Panc1 (cell line): ENCODE data around the gene BAD. TPM values are rescaled to one million over a fixed set of nuclear protein-coding genes. Genes with fewer than 3 reads are reported as not detected.

Source experiments
- ATAC-seq: fragments of 200-7000 bp; cut with Tn5 transposase; 2 replicates; pipeline ENCODE4 v1.9.1; 2020; ENCODE audit warnings: mild to moderate bottlenecking, moderate library complexity
- BruUV-seq: library from RNA; stranded (reverse); fragments of 400-500 nt; replicated peaks from 2 replicates; lab custom pipeline; 2021; lab: Mats Ljungman, UMichigan
- CTCF ChIA-PET: fragments of 300-600 bp; sonication (Branson Sonifier 250); formaldehyde crosslinking; loops from one replicate; lab custom pipeline; 2022; ENCODE audit warnings: antibody characterized with exemption; lab: Charles Lee
- POLR2A ChIA-PET: fragments of 300-600 bp; sonication (Branson Sonifier 250); formaldehyde crosslinking; loops from one replicate; lab custom pipeline; 2022; ENCODE audit warnings: antibody characterized with exemption; lab: Charles Lee
- DNase-seq: peaks from one replicate; pipeline ENCODE4 v3.0.0-alpha.2; 2010; ENCODE audit warnings: low read depth, low spot score
- H3K27ac ChIP-seq: 2 replicates; pipeline ENCODE4 v1.5.1; 2011; ENCODE audit warnings: mild to moderate bottlenecking, low read length, inconsistent platforms
- H3K27me3 ChIP-seq: fragments of 200-500 bp; sonication (Bioruptor generic); 2 replicates; pipeline ENCODE4 v1.6.0; 2014; ENCODE audit warnings: low read length, inconsistent platforms; ENCODE audit not compliant: control insufficient read depth, insufficient read depth
- H3K36me3 ChIP-seq: fragments of 200-500 bp; sonication (Bioruptor generic); 2 replicates; pipeline ENCODE4 v1.5.1; 2014; ENCODE audit warnings: inconsistent platforms, mild to moderate bottlenecking, low read length, moderate library complexity; ENCODE audit not compliant: control insufficient read depth, insufficient read depth
- H3K4me1 ChIP-seq: 2 replicates; pipeline ENCODE4 v1.5.1; 2011; ENCODE audit warnings: inconsistent platforms, mild to moderate bottlenecking, low read length, moderate library complexity; ENCODE audit not compliant: control insufficient read depth, insufficient read depth
- H3K4me3 ChIP-seq, 2 experiments: 2 replicates each; pipeline ENCODE4 v1.5.1; 2011 to 2012; ENCODE audit warnings: low read depth in 2 of 2, low read length in 2 of 2, mild to moderate bottlenecking in 2 of 2, inconsistent platforms in 1 of 2, moderate library complexity in 1 of 2
- H3K9me3 ChIP-seq: fragments of 200-500 bp; sonication (Bioruptor generic); 2 replicates; pipeline ENCODE4 v1.5.1; 2014; ENCODE audit warnings: low read depth, mild to moderate bottlenecking, inconsistent platforms, low read length, moderate library complexity; ENCODE audit not compliant: control insufficient read depth, insufficient read depth
- POLR2AphosphoS5 ChIP-seq: IDR thresholded peaks from 2 replicates; pipeline ENCODE4 v1.6.1; 2012; ENCODE audit warnings: mild to moderate bottlenecking, low read depth, low read length, moderate library complexity
- SIN3A ChIP-seq: IDR thresholded peaks from 2 replicates; pipeline ENCODE4 v1.6.1; 2012; ENCODE audit warnings: low read depth, mild to moderate bottlenecking, low read length, moderate library complexity, borderline replicate concordance; ENCODE audit not compliant: insufficient read depth
- TCF7L2 ChIP-seq: IDR thresholded peaks from 2 replicates; pipeline ENCODE4 v1.6.1; 2011; ENCODE audit warnings: mild to moderate bottlenecking, low read depth, low read length, inconsistent platforms
- in situ Hi-C: cut with HindIII; loops from 2 replicates; pipeline ENCODE4 v1.10.0; 2016; ENCODE audit warnings: low sequenced_read_pairs, low pct_unique_long_range_greater_than_20kb
- intact Hi-C: fragments of 100-400 bp; cut with micrococcal nuclease; formaldehyde crosslinking; loops from one replicate; pipeline ENCODE4 v1.10.0; 2022; ENCODE audit not compliant: unreplicated experiment
- total RNA-seq: library from RNA; stranded (reverse); gene quantifications from one replicate; pipeline ENCODE4 v1.2.1, GENCODE V29; 2021; ENCODE audit not compliant: unreplicated experiment
- TF ChIP-seq, protein P1 (sequence below), 2 experiments: IDR thresholded peaks; 2 replicates each; pipeline ENCODE4 v1.6.1; 2011 to 2012; ENCODE audit warnings: low read depth in 2 of 2, control low read depth in 1 of 2, low read length in 1 of 2, mild to moderate bottlenecking in 1 of 2, moderate library complexity in 1 of 2; ENCODE audit not compliant: insufficient read depth in 1 of 2
- TF ChIP-seq, protein P2 (sequence below): fragments of 450-650 bp; IDR thresholded peaks from 2 replicates; pipeline ENCODE4 v1.5.1; 2017; ENCODE audit warnings: mild to moderate bottlenecking

Gene BAD
- total RNA-seq, 1 experiment from 2014 or later, result 77.7 TPM

DNA sequence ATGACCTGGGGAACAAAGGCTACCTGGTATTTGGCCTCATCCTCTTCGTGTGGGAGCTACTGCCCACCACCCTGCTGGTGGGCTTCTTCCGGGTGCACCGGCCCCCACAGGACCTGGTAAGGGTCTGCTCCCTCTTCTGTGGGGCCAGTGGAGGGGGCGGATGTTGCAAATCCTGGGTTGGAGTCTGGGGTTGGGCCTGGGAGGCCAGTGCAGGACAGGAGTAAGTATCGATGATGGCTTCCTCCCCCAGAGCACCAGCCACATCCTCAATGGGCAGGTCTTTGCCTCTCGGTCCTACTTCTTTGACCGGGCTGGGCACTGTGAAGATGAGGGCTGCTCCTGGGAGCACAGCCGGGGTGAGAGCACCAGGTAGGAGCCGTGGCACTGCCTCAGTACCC, 3.9 kb upstream of the BAD start:
- TF ChIP-seq TCF7L2, result no peak
- TF ChIP-seq, protein P1, sequence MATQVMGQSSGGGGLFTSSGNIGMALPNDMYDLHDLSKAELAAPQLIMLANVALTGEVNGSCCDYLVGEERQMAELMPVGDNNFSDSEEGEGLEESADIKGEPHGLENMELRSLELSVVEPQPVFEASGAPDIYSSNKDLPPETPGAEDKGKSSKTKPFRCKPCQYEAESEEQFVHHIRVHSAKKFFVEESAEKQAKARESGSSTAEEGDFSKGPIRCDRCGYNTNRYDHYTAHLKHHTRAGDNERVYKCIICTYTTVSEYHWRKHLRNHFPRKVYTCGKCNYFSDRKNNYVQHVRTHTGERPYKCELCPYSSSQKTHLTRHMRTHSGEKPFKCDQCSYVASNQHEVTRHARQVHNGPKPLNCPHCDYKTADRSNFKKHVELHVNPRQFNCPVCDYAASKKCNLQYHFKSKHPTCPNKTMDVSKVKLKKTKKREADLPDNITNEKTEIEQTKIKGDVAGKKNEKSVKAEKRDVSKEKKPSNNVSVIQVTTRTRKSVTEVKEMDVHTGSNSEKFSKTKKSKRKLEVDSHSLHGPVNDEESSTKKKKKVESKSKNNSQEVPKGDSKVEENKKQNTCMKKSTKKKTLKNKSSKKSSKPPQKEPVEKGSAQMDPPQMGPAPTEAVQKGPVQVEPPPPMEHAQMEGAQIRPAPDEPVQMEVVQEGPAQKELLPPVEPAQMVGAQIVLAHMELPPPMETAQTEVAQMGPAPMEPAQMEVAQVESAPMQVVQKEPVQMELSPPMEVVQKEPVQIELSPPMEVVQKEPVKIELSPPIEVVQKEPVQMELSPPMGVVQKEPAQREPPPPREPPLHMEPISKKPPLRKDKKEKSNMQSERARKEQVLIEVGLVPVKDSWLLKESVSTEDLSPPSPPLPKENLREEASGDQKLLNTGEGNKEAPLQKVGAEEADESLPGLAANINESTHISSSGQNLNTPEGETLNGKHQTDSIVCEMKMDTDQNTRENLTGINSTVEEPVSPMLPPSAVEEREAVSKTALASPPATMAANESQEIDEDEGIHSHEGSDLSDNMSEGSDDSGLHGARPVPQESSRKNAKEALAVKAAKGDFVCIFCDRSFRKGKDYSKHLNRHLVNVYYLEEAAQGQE (IDR thresholded peaks at IDR 0.05; ENCODE audit: insufficient read depth in 1 of 2, low read depth in 2 of 2, low read length in 1 of 2), result no peak
- CTCF ChIA-PET, result interaction anchor here (1.0 to 1.5 kb wide), 2 partner anchors 12 to 82 kb away, joined by 5 read pairs; no protein-coding TSS in a partner anchor
- POLR2A ChIA-PET, result no interaction called here
- DNase-seq (no peak), ATAC-seq (no peak)
- intact Hi-C loops (no loop called here), in situ Hi-C loops (no loop called here)
- BruUV-seq, result no TSS peak
- Histone ChIP-seq H3K36me3 (no peaks in the 10 kb centered on the region; the same call in 1 of the 2 replicates), H3K27ac (no peak overlapping the region), H3K4me3 (no peak overlapping the region), H3K27me3 (no peaks in the 10 kb centered on the region; the same call in 1 of the 2 replicates), H3K4me1 (peaks cover 29% of the 10 kb centered on the region), H3K9me3 (no peaks in the 10 kb centered on the region)

DNA sequence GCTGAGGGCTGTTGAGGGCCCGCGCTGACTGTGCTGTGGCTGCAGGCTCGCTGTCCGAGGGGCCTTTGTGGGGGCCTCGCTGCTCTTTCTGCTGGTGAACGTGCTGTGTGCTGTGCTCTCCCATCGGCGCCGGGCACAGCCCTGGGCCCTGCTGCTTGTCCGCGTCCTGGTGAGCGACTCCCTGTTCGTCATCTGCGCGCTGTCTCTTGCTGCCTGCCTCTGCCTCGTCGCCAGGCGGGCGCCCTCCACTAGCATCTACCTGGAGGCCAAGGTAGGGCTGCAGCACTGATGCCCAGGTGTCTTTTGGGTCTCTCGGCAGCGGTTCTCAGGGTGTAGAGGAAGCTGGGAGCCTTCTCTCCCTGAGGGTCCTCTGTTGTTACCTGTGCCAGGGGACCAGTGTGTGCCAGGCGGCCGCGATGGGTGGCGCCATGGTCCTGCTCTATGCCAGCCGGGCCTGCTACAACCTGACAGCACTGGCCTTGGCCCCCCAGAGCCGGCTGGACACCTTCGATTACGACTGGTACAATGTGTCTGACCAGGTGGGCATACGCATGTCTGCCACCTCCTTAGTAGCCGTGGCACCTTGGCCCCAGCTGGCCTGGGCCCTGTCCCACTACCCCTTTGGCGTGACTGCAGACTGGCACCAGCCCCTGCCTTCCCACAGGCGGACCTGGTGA, 3.3 kb upstream of the BAD start:
- Histone ChIP-seq H3K27ac (no peak overlapping the region), H3K9me3 (no peaks in the 10 kb centered on the region), H3K36me3 (no peaks in the 10 kb centered on the region; the same call in 1 of the 2 replicates), H3K4me1 (peaks cover 31% of the 10 kb centered on the region), H3K4me3 (no peak overlapping the region), H3K27me3 (no peaks in the 10 kb centered on the region; the same call in 1 of the 2 replicates)
- intact Hi-C loops, result no loop called here
- TF ChIP-seq, protein P2, sequence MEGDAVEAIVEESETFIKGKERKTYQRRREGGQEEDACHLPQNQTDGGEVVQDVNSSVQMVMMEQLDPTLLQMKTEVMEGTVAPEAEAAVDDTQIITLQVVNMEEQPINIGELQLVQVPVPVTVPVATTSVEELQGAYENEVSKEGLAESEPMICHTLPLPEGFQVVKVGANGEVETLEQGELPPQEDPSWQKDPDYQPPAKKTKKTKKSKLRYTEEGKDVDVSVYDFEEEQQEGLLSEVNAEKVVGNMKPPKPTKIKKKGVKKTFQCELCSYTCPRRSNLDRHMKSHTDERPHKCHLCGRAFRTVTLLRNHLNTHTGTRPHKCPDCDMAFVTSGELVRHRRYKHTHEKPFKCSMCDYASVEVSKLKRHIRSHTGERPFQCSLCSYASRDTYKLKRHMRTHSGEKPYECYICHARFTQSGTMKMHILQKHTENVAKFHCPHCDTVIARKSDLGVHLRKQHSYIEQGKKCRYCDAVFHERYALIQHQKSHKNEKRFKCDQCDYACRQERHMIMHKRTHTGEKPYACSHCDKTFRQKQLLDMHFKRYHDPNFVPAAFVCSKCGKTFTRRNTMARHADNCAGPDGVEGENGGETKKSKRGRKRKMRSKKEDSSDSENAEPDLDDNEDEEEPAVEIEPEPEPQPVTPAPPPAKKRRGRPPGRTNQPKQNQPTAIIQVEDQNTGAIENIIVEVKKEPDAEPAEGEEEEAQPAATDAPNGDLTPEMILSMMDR, result no peak
- TF ChIP-seq TCF7L2 (no peak), POLR2AphosphoS5 (no peak), SIN3A (no peak)
- TF ChIP-seq, protein P1 (IDR thresholded peaks at IDR 0.05; ENCODE audit: insufficient read depth in 1 of 2, low read depth in 2 of 2, low read length in 1 of 2), result no peak
- POLR2A ChIA-PET, result no interaction called here
- in situ Hi-C loops, result no loop called here
- CTCF ChIA-PET, result interaction anchor here (1.5 kb wide), 1 partner anchor 13 kb away, joined by 5 read pairs; no protein-coding TSS in a partner anchor
- DNase-seq (no peak), ATAC-seq (no peak)
- BruUV-seq, result no TSS peak
